ENCODE data around the gene CPNE7.
"Not testable (repeated sequence)": the region's sequence is repeated elsewhere in the genome, so short reads cannot be mapped to it uniquely, and the experiment has no call there.

CPNE7 gene

GRCh38 chr16:89583895-89584644, 8.5 kb downstream of the CPNE7 start:
- Histone ChIP-seq H3K9me3 (ENCODE audit: insufficient read depth, low read length) (no peaks in the 10 kb centered on the region), H2AFZ (ENCODE audit: low read depth, low read length) (no peak overlapping the region), H3K4me1 (ENCODE audit: low read length) (no peaks in the 10 kb centered on the region), H3K27me3 (ENCODE audit: low read depth, low read length) (no peaks in the 10 kb centered on the region), H4K20me1 (ENCODE audit: insufficient read depth, low read length) (no peaks in the 10 kb centered on the region), H3K36me3 (replicated peaks; ENCODE audit: low read depth, low read length) (peaks cover 22% of the 10 kb centered on the region), H3K9ac (ENCODE audit: low read length) (no peak overlapping the region), H3K27ac (ENCODE audit: low read length) (no peak overlapping the region), H3K4me2 (ENCODE audit: low read length) (no peak overlapping the region), H3K4me3 (ENCODE audit: low read length) (no peak overlapping the region), H3K79me2 (ENCODE audit: low read length) (no peaks in the 10 kb centered on the region)
- no peak for TF ChIP-seq CTCF (IDR thresholded peaks at IDR 0.05; ENCODE audit: low read depth, low read length)
- TF ChIP-seq EZH2phosphoT487 (IDR thresholded peaks at IDR 0.05; ENCODE audit: low read depth): no peak

- Histone ChIP-seq H3K27ac (ENCODE audit: low read length) (no peak overlapping the region), H4K20me1 (ENCODE audit: insufficient read depth, low read length) (no peaks in the 10 kb centered on the region), H3K36me3 (replicated peaks; ENCODE audit: low read depth, low read length) (peaks cover 17% of the 10 kb centered on the region), H3K9ac (ENCODE audit: low read length) (no peak overlapping the region), H2AFZ (ENCODE audit: low read depth, low read length) (no peak overlapping the region), H3K4me3 (ENCODE audit: low read length) (no peak overlapping the region), H3K79me2 (ENCODE audit: low read length) (no peaks in the 10 kb centered on the region), H3K27me3 (ENCODE audit: low read depth, low read length) (no peaks in the 10 kb centered on the region), H3K4me2 (ENCODE audit: low read length) (no peak overlapping the region), H3K4me1 (ENCODE audit: low read length) (no peaks in the 10 kb centered on the region), H3K9me3 (ENCODE audit: insufficient read depth, low read length) (no peaks in the 10 kb centered on the region)
- TF ChIP-seq CTCF (IDR thresholded peaks at IDR 0.05; ENCODE audit: low read depth, low read length) (no peak), EZH2phosphoT487 (IDR thresholded peaks at IDR 0.05; ENCODE audit: low read depth) (no peak)
Observed at GRCh38 chr16:89584768-89585549, 9.4 kb downstream of the CPNE7 start.

GRCh38 chr16:89586218-89586617, 10.7 kb downstream of the CPNE7 start:
- no peaks in the 10 kb centered on the region for H3K27me3 ChIP-seq (ENCODE audit: low read depth, low read length)
- H4K20me1 ChIP-seq (ENCODE audit: insufficient read depth, low read length): no peaks in the 10 kb centered on the region
- H3K9ac ChIP-seq (ENCODE audit: low read length): no peak overlapping the region
- no peak overlapping the region for H2AFZ ChIP-seq (ENCODE audit: low read depth, low read length)
- no peak overlapping the region for H3K27ac ChIP-seq (ENCODE audit: low read length)
- H3K4me2 ChIP-seq (ENCODE audit: low read length): no peak overlapping the region
- H3K36me3 ChIP-seq (replicated peaks; ENCODE audit: low read depth, low read length): peaks cover 17% of the 10 kb centered on the region
- H3K4me3 ChIP-seq (ENCODE audit: low read length): no peak overlapping the region
- H3K4me1 ChIP-seq (ENCODE audit: low read length): no peaks in the 10 kb centered on the region
- H3K79me2 ChIP-seq (ENCODE audit: low read length): no peaks in the 10 kb centered on the region
- no peak for TF ChIP-seq EZH2phosphoT487 (IDR thresholded peaks at IDR 0.05; ENCODE audit: low read depth)
- TF ChIP-seq CTCF (IDR thresholded peaks at IDR 0.05; ENCODE audit: low read depth, low read length): no peak
- no peaks in the 10 kb centered on the region for H3K9me3 ChIP-seq (ENCODE audit: insufficient read depth, low read length)

GRCh38 chr16:89586853-89587252, 11.3 kb downstream of the CPNE7 start:
- Histone ChIP-seq H3K9me3 (ENCODE audit: insufficient read depth, low read length) (no peaks in the 10 kb centered on the region), H3K36me3 (replicated peaks; ENCODE audit: low read depth, low read length) (peaks cover 17% of the 10 kb centered on the region), H3K4me2 (ENCODE audit: low read length) (no peak overlapping the region), H2AFZ (ENCODE audit: low read depth, low read length) (no peak overlapping the region), H3K27ac (ENCODE audit: low read length) (no peak overlapping the region), H4K20me1 (ENCODE audit: insufficient read depth, low read length) (no peaks in the 10 kb centered on the region), H3K9ac (ENCODE audit: low read length) (no peak overlapping the region), H3K4me3 (ENCODE audit: low read length) (no peak overlapping the region), H3K27me3 (ENCODE audit: low read depth, low read length) (no peaks in the 10 kb centered on the region), H3K4me1 (ENCODE audit: low read length) (no peaks in the 10 kb centered on the region), H3K79me2 (ENCODE audit: low read length) (no peaks in the 10 kb centered on the region)
- no peak for TF ChIP-seq EZH2phosphoT487 (IDR thresholded peaks at IDR 0.05; ENCODE audit: low read depth)
- no peak for TF ChIP-seq CTCF (IDR thresholded peaks at IDR 0.05; ENCODE audit: low read depth, low read length)

- H3K4me1 ChIP-seq (ENCODE audit: low read length); H3K79me2 ChIP-seq (ENCODE audit: low read length); H3K9ac ChIP-seq (ENCODE audit: low read length); H3K27me3 ChIP-seq (ENCODE audit: low read depth, low read length); H3K4me2 ChIP-seq (ENCODE audit: low read length); H3K4me3 ChIP-seq (ENCODE audit: low read length); H4K20me1 ChIP-seq (ENCODE audit: insufficient read depth, low read length); H3K27ac ChIP-seq (ENCODE audit: low read length); H3K9me3 ChIP-seq (ENCODE audit: insufficient read depth, low read length); H2AFZ ChIP-seq (ENCODE audit: low read depth, low read length): not testable (repeated sequence)
- H3K36me3 ChIP-seq (replicated peaks; ENCODE audit: low read depth, low read length): peaks cover 17% of the 10 kb centered on the region
Observed at GRCh38 chr16:89587676-89588075, 12.1 kb downstream of the CPNE7 start.
